ENCODE data around the gene SETD4. TPM values are rescaled to one million over a fixed set of nuclear protein-coding genes. Genes with fewer than 3 reads are reported as not detected.

The SETD4 gene
- total RNA-seq, 2 donors from 2014 or later: 14.1 to 18.3 TPM

GRCh38 chr21:36030581-36031189, 29.6 kb downstream of the SETD4 start:
- Histone ChIP-seq H3K27me3 (replicated peaks; ENCODE audit: insufficient read depth) (no peaks in the 10 kb centered on the region), H3K27ac (no peak overlapping the region), H3K9me3 (no peaks in the 10 kb centered on the region), H3K4me1 (ENCODE audit: control insufficient read depth in 1 of 2, low read depth in 2 of 2) (no peaks in the 10 kb centered on the region), H3K4me3 (no peak overlapping the region), H3K36me3 (peaks cover 7% of the 10 kb centered on the region)
- DNase-seq (ENCODE audit: low spot score): no peak
- no peak for TF ChIP-seq CTCF (IDR thresholded peaks at IDR 0.05)
- no peak for ATAC-seq (ENCODE audit: insufficient number of reproducible peaks, low FRiP score, low read depth)

- no peak overlapping the region for H3K4me3 ChIP-seq
Observed at GRCh38 chr21:36029309-36029708, 31.0 kb downstream of the SETD4 start.

GRCh38 chr21:36028127-36029069, 31.9 kb downstream of the SETD4 start:
- H3K4me1 ChIP-seq (ENCODE audit: control insufficient read depth in 1 of 2, low read depth in 2 of 2): no peaks in the 10 kb centered on the region
- no peak overlapping the region for H3K27ac ChIP-seq
- peak; percentile 90 for TF ChIP-seq CTCF (IDR thresholded peaks at IDR 0.05)
- H3K36me3 ChIP-seq: no peaks in the 10 kb centered on the region
- H3K9me3 ChIP-seq: no peaks in the 10 kb centered on the region
- ATAC-seq (ENCODE audit: insufficient number of reproducible peaks, low FRiP score, low read depth): no peak
- peak; percentile 11 for DNase-seq (ENCODE audit: low spot score)
- no peaks in the 10 kb centered on the region for H3K27me3 ChIP-seq (replicated peaks; ENCODE audit: insufficient read depth)
- no peak overlapping the region for H3K4me3 ChIP-seq

More at GRCh38 chr21:36029309-36029708, 31.0 kb downstream of the SETD4 start:
- TF ChIP-seq CTCF (IDR thresholded peaks at IDR 0.05): no peak
- no peak for ATAC-seq (ENCODE audit: insufficient number of reproducible peaks, low FRiP score, low read depth)
- Histone ChIP-seq H3K27me3 (replicated peaks; ENCODE audit: insufficient read depth) (no peaks in the 10 kb centered on the region), H3K36me3 (no peaks in the 10 kb centered on the region), H3K9me3 (no peaks in the 10 kb centered on the region), H3K4me1 (ENCODE audit: control insufficient read depth in 1 of 2, low read depth in 2 of 2) (no peaks in the 10 kb centered on the region), H3K27ac (no peak overlapping the region)
- no peak for DNase-seq (ENCODE audit: low spot score)

GRCh38 chr21:36027347-36027746, 33.0 kb downstream of the SETD4 start:
- Histone ChIP-seq H3K9me3 (no peaks in the 10 kb centered on the region), H3K27ac (no peak overlapping the region), H3K36me3 (no peaks in the 10 kb centered on the region), H3K4me3 (no peak overlapping the region), H3K4me1 (ENCODE audit: control insufficient read depth in 1 of 2, low read depth in 2 of 2) (no peaks in the 10 kb centered on the region), H3K27me3 (replicated peaks; ENCODE audit: insufficient read depth) (no peaks in the 10 kb centered on the region)
- TF ChIP-seq CTCF (IDR thresholded peaks at IDR 0.05): no peak
- DNase-seq (ENCODE audit: low spot score) (no peak), ATAC-seq (ENCODE audit: insufficient number of reproducible peaks, low FRiP score, low read depth) (no peak)

GRCh38 chr21:36024782-36025181, 35.5 kb downstream of the SETD4 start:
- H3K36me3 ChIP-seq: no peaks in the 10 kb centered on the region
- no peaks in the 10 kb centered on the region for H3K9me3 ChIP-seq
- no peak for TF ChIP-seq CTCF (IDR thresholded peaks at IDR 0.05)
- no peaks in the 10 kb centered on the region for H3K4me1 ChIP-seq (ENCODE audit: control insufficient read depth in 1 of 2, low read depth in 2 of 2)
- H3K4me3 ChIP-seq: no peak overlapping the region
- no peak for ATAC-seq (ENCODE audit: insufficient number of reproducible peaks, low FRiP score, low read depth)
- no peak for DNase-seq (ENCODE audit: low spot score)
- no peak overlapping the region for H3K27ac ChIP-seq
- no peaks in the 10 kb centered on the region for H3K27me3 ChIP-seq (replicated peaks; ENCODE audit: insufficient read depth)
